ENCODE results near the gene GRID1.

GRID1 gene

DNA sequence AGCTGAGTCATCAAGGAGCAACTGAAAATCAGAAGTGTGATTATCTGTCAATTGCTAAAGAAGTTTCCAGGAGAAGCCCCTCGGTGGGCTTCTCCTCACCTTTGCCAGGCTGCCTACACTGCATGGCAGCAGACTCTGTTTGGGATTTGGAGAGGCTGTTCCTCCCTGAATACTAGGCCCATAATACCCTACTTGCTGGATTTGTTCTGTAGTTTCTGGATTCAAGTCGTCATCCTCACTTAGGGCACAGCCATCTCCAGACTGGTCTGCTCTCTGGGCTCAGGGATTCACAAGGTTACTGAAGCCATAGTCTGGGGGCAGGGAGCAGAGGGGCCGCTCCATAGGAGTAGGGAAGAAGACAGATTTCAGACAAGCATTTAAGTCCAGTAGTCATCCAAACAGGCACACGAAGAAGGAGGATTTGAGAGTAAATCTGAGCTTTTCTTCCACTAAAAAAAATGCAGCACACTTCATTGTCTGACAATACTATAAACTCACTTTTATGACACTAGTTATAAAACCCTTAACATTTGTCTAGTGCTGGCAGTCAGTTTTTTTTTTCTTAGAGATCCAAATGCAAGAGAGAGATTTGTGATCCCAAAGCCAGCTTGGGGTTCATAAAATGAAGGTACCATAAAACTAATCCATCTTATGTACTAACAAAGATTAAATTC is 723.3 kb downstream of the GRID1 start:
- ChIA-PET CTCF (no interaction called here), POLR2A (interaction anchor here (0.5 to 0.7 kb wide), 3 partner anchors 66 to 592 kb away, joined by 3 to 4 read pairs (median 3); no protein-coding TSS in a partner anchor)
- no peaks in the 10 kb centered on the region for H3K9me3 ChIP-seq (ENCODE audit: control insufficient read depth, insufficient read depth, low read depth, low read length)
- H3K36me3 ChIP-seq (ENCODE audit: control insufficient read depth in 2 of 2, insufficient read depth in 1 of 2, low read length in 2 of 2), result no peaks in the 10 kb centered on the region
- TF ChIP-seq, protein P1, sequence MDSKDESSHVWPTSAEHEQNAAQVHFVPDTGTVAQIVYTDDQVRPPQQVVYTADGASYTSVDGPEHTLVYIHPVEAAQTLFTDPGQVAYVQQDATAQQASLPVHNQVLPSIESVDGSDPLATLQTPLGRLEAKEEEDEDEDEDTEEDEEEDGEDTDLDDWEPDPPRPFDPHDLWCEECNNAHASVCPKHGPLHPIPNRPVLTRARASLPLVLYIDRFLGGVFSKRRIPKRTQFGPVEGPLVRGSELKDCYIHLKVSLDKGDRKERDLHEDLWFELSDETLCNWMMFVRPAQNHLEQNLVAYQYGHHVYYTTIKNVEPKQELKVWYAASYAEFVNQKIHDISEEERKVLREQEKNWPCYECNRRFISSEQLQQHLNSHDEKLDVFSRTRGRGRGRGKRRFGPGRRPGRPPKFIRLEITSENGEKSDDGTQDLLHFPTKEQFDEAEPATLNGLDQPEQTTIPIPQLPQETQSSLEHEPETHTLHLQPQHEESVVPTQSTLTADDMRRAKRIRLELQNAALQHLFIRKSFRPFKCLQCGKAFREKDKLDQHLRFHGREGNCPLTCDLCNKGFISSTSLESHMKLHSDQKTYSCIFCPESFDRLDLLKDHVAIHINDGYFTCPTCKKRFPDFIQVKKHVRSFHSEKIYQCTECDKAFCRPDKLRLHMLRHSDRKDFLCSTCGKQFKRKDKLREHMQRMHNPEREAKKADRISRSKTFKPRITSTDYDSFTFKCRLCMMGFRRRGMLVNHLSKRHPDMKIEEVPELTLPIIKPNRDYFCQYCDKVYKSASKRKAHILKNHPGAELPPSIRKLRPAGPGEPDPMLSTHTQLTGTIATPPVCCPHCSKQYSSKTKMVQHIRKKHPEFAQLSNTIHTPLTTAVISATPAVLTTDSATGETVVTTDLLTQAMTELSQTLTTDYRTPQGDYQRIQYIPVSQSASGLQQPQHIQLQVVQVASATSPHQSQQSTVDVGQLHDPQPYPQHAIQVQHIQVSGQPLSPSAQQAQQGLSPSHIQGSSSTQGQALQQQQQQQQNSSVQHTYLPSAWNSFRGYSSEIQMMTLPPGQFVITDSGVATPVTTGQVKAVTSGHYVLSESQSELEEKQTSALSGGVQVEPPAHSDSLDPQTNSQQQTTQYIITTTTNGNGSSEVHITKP (tag by site-specific recombination; IDR thresholded peaks at IDR 0.05), result no peak
- TF ChIP-seq ZNF366 (tag by site-specific recombination; conservative IDR thresholded peaks at IDR 0.05) (no peak; the same call in 1 of the 2 replicates), PRDM6 (tag by site-specific recombination; IDR thresholded peaks at IDR 0.05) (no peak), ZNF514 (tag by site-specific recombination; IDR thresholded peaks at IDR 0.05) (no peak), ZNF600 (tag by site-specific recombination; IDR thresholded peaks at IDR 0.05) (peak; percentile 66), ZNF664 (tag by site-specific recombination; IDR thresholded peaks at IDR 0.05) (no peak), ZBTB17 (tag by site-specific recombination; IDR thresholded peaks at IDR 0.05) (0 out of 2 replicates have a peak, but pooled peaks have one; percentile 12), GLI4 (tag by site-specific recombination; IDR thresholded peaks at IDR 0.05) (no peak)
- TF ChIP-seq, protein P2, sequence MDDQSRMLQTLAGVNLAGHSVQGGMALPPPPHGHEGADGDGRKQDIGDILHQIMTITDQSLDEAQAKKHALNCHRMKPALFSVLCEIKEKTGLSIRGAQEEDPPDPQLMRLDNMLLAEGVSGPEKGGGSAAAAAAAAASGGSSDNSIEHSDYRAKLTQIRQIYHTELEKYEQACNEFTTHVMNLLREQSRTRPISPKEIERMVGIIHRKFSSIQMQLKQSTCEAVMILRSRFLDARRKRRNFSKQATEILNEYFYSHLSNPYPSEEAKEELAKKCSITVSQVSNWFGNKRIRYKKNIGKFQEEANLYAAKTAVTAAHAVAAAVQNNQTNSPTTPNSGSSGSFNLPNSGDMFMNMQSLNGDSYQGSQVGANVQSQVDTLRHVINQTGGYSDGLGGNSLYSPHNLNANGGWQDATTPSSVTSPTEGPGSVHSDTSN (CRISPR knock-in tag; IDR thresholded peaks at IDR 0.05), result no peak
- H3K4me3 ChIP-seq (ENCODE audit: low read depth, low read length), result no peak overlapping the region
- peaks cover 40% of the 10 kb centered on the region for H3K4me1 ChIP-seq (ENCODE audit: control insufficient read depth, insufficient read depth, low read length)
- H3K27ac ChIP-seq (ENCODE audit: extremely low read depth, low read depth, low read length), result peak overlapping the region; percentile 92

- Histone ChIP-seq H3K9me3 (ENCODE audit: control insufficient read depth, insufficient read depth, low read depth, low read length) (no peaks in the 10 kb centered on the region), H3K36me3 (ENCODE audit: control insufficient read depth in 2 of 2, insufficient read depth in 1 of 2, low read length in 2 of 2) (no peaks in the 10 kb centered on the region), H3K4me3 (ENCODE audit: low read depth, low read length) (no peak overlapping the region), H3K4me1 (ENCODE audit: control insufficient read depth, insufficient read depth, low read length) (peaks cover 40% of the 10 kb centered on the region), H3K27ac (ENCODE audit: extremely low read depth, low read depth, low read length) (peak overlapping the region; percentile 92)
- CTCF ChIA-PET, result interaction anchor here (0.6 to 0.7 kb wide), 2 partner anchors 29 to 36 kb away, joined by 3 read pairs; no protein-coding TSS in a partner anchor
- POLR2A ChIA-PET, result interaction anchor here (0.5 to 0.6 kb wide), 2 partner anchors 583 to 592 kb away, joined by 3 to 4 read pairs; no protein-coding TSS in a partner anchor
- peak; percentile 14; the same call in 1 of the 2 replicates for TF ChIP-seq ZNF654 (tag by site-specific recombination; IDR thresholded peaks at IDR 0.05; ENCODE audit: low read depth)
- TF ChIP-seq ZNF544 (tag by site-specific recombination; IDR thresholded peaks at IDR 0.05), result no peak
- peak; percentile 99 for TF ChIP-seq ZNF366 (tag by site-specific recombination; conservative IDR thresholded peaks at IDR 0.05)
- TF ChIP-seq ZNF792 (tag by site-specific recombination; IDR thresholded peaks at IDR 0.05), result no peak
- no peak for TF ChIP-seq ZBTB8A (tag by site-specific recombination; IDR thresholded peaks at IDR 0.05)
- TF ChIP-seq ZNF777 (tag by site-specific recombination; IDR thresholded peaks at IDR 0.05; ENCODE audit: borderline replicate concordance), result no peak
- peak; percentile 85 for TF ChIP-seq IKZF3 (tag by site-specific recombination; IDR thresholded peaks at IDR 0.05)
- TF ChIP-seq, protein P3, sequence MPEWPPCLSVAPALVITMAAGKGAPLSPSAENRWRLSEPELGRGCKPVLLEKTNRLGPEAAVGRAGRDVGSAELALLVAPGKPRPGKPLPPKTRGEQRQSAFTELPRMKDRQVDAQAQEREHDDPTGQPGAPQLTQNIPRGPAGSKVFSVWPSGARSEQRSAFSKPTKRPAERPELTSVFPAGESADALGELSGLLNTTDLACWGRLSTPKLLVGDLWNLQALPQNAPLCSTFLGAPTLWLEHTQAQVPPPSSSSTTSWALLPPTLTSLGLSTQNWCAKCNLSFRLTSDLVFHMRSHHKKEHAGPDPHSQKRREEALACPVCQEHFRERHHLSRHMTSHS (tag by site-specific recombination; IDR thresholded peaks at IDR 0.05), result no peak
- peak; percentile 72; the same call in 1 of the 2 replicates for TF ChIP-seq ZNF561 (tag by site-specific recombination; IDR thresholded peaks at IDR 0.05; ENCODE audit: borderline replicate concordance)
- no peak for TF ChIP-seq ZNF555 (tag by site-specific recombination; conservative IDR thresholded peaks at IDR 0.05)
- TF ChIP-seq, protein P4, sequence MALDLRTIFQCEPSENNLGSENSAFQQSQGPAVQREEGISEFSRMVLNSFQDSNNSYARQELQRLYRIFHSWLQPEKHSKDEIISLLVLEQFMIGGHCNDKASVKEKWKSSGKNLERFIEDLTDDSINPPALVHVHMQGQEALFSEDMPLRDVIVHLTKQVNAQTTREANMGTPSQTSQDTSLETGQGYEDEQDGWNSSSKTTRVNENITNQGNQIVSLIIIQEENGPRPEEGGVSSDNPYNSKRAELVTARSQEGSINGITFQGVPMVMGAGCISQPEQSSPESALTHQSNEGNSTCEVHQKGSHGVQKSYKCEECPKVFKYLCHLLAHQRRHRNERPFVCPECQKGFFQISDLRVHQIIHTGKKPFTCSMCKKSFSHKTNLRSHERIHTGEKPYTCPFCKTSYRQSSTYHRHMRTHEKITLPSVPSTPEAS (tag by site-specific recombination; IDR thresholded peaks at IDR 0.05), result peak; percentile 72
- TF ChIP-seq ZNF24 (tag by site-specific recombination; IDR thresholded peaks at IDR 0.05), result peak; percentile 97
- peak; percentile 88 for TF ChIP-seq MYNN (tag by site-specific recombination; IDR thresholded peaks at IDR 0.05; ENCODE audit: borderline replicate concordance)
- TF ChIP-seq ZFP3 (tag by site-specific recombination; IDR thresholded peaks at IDR 0.05; ENCODE audit: low read depth), result no peak
- no peak for TF ChIP-seq ZNF404 (tag by site-specific recombination; IDR thresholded peaks at IDR 0.05)
- peak; percentile 69; the same call in 1 of the 2 replicates for TF ChIP-seq ZFP69B (tag by site-specific recombination; IDR thresholded peaks at IDR 0.05)
Measured at GRCh38 chr10:85642421-85643170, 724.0 kb downstream of the GRID1 start.
